Activated T-cell treated with anti-CD3 and anti-CD28 coated beads, Interleukin-2, amount 50 U/mL, for 4 hours (primary cell): ENCODE measurements around the gene CGB5. TPM values are rescaled to one million over a fixed set of nuclear protein-coding genes. Genes with fewer than 3 reads are reported as not detected.
"Not testable (repeated sequence)": the region's sequence is repeated elsewhere in the genome, so short reads cannot be mapped to it uniquely, and the experiment has no call there.

Experiments
- ATAC-seq, 2 donors: fragments of 200-7000 bp; cut with Tn5 transposase; one replicate each; pipeline ENCODE4 v1.10.0; 2021
- DNase-seq: peaks from one replicate; pipeline ENCODE4 v3.0.0-alpha.2; 2020
- H3K27me3 Mint-ChIP-seq: one replicate; pipeline ENCODE4 v1.8.0; 2021; ENCODE audit warnings: low read depth, mixed read lengths
- H3K36me3 Mint-ChIP-seq: one replicate; pipeline ENCODE4 v1.8.0; 2022; ENCODE audit warnings: mixed read lengths; ENCODE audit not compliant: insufficient read depth
- H3K4me1 Mint-ChIP-seq: one replicate; pipeline ENCODE4 v1.8.0; 2021; ENCODE audit warnings: low read depth, mixed read lengths
- H3K4me3 Mint-ChIP-seq: one replicate; pipeline ENCODE4 v1.8.0; 2021; ENCODE audit warnings: mild to moderate bottlenecking, moderate library complexity, mixed read lengths
- H3K9me3 Mint-ChIP-seq: one replicate; pipeline ENCODE4 v1.8.0; 2021; ENCODE audit warnings: mixed read lengths
- total RNA-seq, 3 donors: library from RNA; stranded (reverse); gene quantifications; one replicate each; pipeline ENCODE4 v1.2.1, GENCODE V29; 2021

The CGB5 gene
- total RNA-seq, 3 donors from 2014 or later = not detected

GRCh38 chr19:49036815-49037214, 6.8 kb upstream of the CGB5 start, which contains the start of gene CGB1:
CGB1 (minus strand) TSS chr19:49036895; CDS start chr19:49036711, 184 bp downstream.
- not testable (repeated sequence) for H3K4me1 Mint-ChIP-seq, H3K27me3 Mint-ChIP-seq, H3K9me3 Mint-ChIP-seq, H3K36me3 Mint-ChIP-seq, H3K4me3 Mint-ChIP-seq
- DNase-seq (peak; percentile 40), ATAC-seq (peak; percentile 30 to 56)

- not testable (repeated sequence) for H3K36me3 Mint-ChIP-seq, H3K27me3 Mint-ChIP-seq, ATAC-seq, H3K9me3 Mint-ChIP-seq, H3K4me3 Mint-ChIP-seq, H3K4me1 Mint-ChIP-seq, DNase-seq
Observed at GRCh38 chr19:49038111-49038510, 5.5 kb upstream of the CGB5 start.

DNA sequence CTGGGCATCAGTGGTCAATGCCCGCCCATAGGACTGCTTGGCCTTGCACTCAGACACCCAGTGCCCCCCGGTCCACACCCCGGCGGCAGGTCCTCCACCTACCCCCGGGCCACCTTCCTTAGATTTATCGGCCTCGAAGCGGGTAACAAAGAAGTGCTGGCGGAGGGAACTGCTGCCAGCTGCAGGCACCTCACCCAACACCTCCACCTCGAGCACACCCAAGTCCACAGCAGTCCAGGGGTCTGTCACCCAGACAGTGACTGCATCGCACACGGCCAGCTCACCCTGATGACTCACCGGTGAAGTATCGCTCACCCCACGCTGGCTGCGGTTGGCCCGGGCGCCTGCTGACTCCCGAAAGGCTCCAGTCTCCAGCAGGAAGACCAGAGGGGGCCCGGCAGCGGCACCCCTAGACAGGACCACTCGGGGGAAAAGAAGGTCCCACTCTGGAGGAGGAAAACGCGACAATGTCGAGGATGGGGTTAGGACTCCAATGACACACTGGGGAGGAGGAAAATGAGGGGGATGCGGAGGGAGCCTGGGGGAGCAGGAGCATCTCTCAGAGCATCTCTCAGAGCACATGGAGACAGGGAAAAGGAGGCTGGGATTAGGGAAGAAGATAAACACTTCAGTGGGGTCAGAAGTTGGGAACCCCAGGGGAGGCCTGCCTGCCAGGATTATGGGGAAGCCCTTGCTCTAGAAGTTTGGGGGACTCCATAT, 4.9 kb upstream of the CGB5 start:
- not testable (repeated sequence) for H3K27me3 Mint-ChIP-seq, H3K4me3 Mint-ChIP-seq, ATAC-seq, H3K9me3 Mint-ChIP-seq, H3K36me3 Mint-ChIP-seq, DNase-seq, H3K4me1 Mint-ChIP-seq

DNA sequence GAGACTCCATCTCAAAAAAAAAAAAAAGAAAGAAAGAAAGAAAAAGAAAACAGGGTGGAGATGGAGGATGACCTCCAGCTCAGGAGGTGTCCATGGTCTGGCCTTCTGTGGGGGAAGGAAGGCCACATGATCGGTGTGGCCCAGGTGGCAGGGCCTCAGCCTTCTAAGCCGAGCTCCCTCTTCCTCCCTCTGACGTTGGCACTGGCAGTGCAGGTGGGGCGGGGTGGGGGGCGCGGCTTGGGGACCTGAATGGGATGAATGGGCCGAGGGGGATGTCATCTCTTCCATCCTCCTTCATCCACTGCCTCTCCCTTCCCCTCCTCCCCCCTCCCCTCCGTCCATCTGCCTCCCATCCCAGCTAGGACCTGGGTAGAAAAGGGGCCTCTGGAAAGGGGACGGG, 3.9 kb upstream of the CGB5 start:
- not testable (repeated sequence) for H3K4me3 Mint-ChIP-seq, H3K4me1 Mint-ChIP-seq, H3K36me3 Mint-ChIP-seq, DNase-seq, H3K27me3 Mint-ChIP-seq, ATAC-seq, H3K9me3 Mint-ChIP-seq

- H3K9me3 Mint-ChIP-seq = no peaks in the 10 kb centered on the region
- H3K4me1 Mint-ChIP-seq = no peaks in the 10 kb centered on the region
- H3K27me3 Mint-ChIP-seq = no peaks in the 10 kb centered on the region
- no peak for DNase-seq
- no peak overlapping the region for H3K4me3 Mint-ChIP-seq
- ATAC-seq = no peak
- H3K36me3 Mint-ChIP-seq = no peaks in the 10 kb centered on the region
Observed at GRCh38 chr19:49042177-49042576, 1.5 kb upstream of the CGB5 start.

DNA sequence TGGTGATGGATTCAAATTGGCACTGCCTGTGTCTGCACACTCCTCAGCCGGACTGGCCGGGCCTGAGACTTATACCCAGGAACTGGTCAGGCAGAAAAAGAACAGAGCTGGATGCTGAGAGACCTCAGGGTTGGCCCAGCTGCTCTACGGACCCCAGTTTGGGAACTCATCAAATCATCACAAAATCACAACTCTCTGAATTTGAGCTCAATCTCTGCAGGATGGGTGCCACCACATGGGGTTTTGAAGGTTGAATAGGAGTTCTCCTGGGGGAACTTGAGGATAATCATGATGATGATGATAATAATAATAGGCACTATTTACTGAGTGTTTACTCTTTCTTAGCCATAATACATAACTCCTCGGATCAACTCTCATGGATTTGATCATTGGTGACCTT, 982 bp upstream of the CGB5 start:
- not testable (repeated sequence) for H3K9me3 Mint-ChIP-seq, ATAC-seq, DNase-seq, H3K4me3 Mint-ChIP-seq, H3K4me1 Mint-ChIP-seq, H3K36me3 Mint-ChIP-seq, H3K27me3 Mint-ChIP-seq

DNA sequence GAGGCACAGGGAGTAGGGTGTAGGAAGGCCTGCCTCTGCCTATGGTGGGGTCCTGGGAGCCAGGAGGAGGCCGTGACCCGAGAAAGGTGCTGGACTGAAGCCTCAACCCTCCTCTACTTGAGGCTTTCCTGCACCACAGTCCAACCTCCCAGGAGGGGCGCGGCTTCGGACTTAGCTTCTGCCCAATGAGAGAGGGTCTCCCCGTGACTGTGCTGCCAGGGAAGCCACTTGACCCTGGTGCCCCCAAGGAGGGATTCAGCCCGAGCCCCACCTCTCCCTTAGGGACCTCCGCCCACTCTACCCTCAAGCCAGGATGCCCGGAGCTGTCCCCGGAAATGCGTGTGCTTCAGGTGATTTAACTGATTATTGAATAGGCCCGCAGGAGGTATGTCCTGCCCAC, 5.4 kb downstream of the CGB5 start, which contains the start of gene CGB8:
CGB8 (minus strand) TSS at position 101 of the 400 bp plus-strand sequence. CDS start 372 bp downstream, outside the sequence.
- not testable (repeated sequence) for ATAC-seq, DNase-seq, H3K4me1 Mint-ChIP-seq, H3K36me3 Mint-ChIP-seq, H3K27me3 Mint-ChIP-seq, H3K4me3 Mint-ChIP-seq, H3K9me3 Mint-ChIP-seq

GRCh38 chr19:49049834-49050233, 6.2 kb downstream of the CGB5 start:
- not testable (repeated sequence) for H3K36me3 Mint-ChIP-seq, H3K4me3 Mint-ChIP-seq, DNase-seq, H3K27me3 Mint-ChIP-seq, H3K4me1 Mint-ChIP-seq, H3K9me3 Mint-ChIP-seq, ATAC-seq

DNA sequence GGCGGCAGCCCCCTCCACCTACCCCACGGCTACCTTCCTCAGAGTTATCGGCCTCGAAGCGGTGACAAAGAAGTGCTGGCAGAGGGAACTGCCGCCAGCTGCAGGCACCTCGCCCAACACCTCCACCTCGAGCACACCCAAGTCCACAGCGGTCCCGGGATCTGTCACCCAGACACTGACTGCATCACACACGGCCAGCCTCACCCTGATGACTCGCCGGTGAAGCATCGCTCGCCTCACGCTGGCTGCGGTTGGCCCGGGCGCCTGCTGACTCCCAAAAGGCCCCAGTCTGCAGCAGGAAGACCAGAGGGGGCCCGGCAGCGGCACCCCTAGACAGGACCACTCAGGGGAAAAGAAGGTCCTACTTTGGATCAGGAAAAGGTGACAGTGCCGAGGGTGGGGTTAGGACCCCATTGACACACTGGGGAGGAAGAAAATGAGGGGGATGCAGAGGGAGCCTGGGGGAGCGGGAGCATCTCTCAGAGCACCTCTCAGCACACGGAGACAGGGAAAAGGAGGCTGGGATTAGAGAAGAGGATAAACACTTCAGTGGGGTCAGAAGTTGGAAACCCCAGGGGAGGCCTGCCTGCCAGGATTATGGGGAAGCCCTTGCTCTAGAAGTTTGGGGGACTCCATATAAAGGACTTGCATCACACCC, 6.9 kb downstream of the CGB5 start:
- H3K36me3 Mint-ChIP-seq, ATAC-seq, H3K4me1 Mint-ChIP-seq, H3K27me3 Mint-ChIP-seq, H3K4me3 Mint-ChIP-seq, DNase-seq, H3K9me3 Mint-ChIP-seq: not testable (repeated sequence)

GRCh38 chr19:49056101-49056901, 12.7 kb downstream of the CGB5 start:
- Mint-ChIP-seq H3K9me3 (no peaks in the 10 kb centered on the region), H3K4me3 (peak overlapping the region; percentile 77), H3K4me1 (peaks cover 22% of the 10 kb centered on the region), H3K27me3 (peaks cover 41% of the 10 kb centered on the region), H3K36me3 (no peaks in the 10 kb centered on the region)
- peak; percentile 36 for DNase-seq
- peak; percentile 78 to 81 for ATAC-seq

GRCh38 chr19:49056902-49057596, 13.4 kb downstream of the CGB5 start:
- not testable (repeated sequence) for H3K9me3 Mint-ChIP-seq, DNase-seq, H3K36me3 Mint-ChIP-seq
- Mint-ChIP-seq H3K4me3 (peak overlapping the region; percentile 77), H3K4me1 (peaks cover 22% of the 10 kb centered on the region), H3K27me3 (peaks cover 45% of the 10 kb centered on the region)
- peak in 1 of 2 donors; percentile 6 for ATAC-seq

DNA sequence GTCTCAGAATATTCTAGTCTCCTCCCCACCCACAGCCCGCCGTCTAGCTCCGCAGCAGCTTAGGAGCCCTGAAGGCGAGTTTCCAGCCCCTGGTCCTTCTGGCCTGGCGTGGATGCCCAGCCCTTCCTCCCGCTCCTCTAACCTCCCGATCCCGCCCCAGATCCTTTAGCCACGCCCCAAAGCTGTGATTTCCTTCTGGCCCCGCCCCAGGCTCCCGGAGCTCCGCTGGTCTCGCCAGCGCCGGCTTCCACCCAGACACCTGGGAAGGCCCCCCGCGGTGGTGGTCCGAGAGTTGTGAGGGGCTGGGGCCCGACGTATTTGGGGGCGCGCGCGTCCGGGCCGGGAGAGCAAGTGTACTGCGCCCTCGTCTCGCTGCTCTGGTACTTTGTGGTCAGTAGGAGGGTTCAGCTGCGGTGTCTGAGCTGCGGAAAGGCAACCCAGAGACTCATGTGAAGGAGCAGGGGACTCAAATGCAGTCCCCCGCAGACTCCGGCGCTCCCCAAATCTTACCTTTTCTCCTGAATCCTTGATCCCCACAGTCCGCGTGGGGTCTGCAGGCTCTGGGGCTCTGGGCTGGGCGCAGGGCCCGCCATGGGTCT, 14.1 kb downstream of the CGB5 start, which contains the start of gene CGB7:
CGB7 (minus strand) TSS at position 114 of the 599 bp plus-strand sequence. CDS start 2,374 bp downstream, outside the sequence.
- Mint-ChIP-seq H3K4me3 (peak within 1 kb of the TSS; percentile 77), H3K4me1 (peaks cover 22% of the 10 kb centered on the region), H3K27me3 (peaks cover 45% of the 10 kb centered on the region), H3K36me3 (no peaks in the 10 kb centered on the region), H3K9me3 (no peaks in the 10 kb centered on the region)
- ATAC-seq (peak; percentile 9 to 36), DNase-seq (peak; percentile 33)

- no peaks in the 10 kb centered on the region for H3K36me3 Mint-ChIP-seq
- ATAC-seq = peak in 1 of 2 donors; percentile 39
- H3K27me3 Mint-ChIP-seq = peaks cover 53% of the 10 kb centered on the region
- no peaks in the 10 kb centered on the region for H3K9me3 Mint-ChIP-seq
- no peak for DNase-seq
- H3K4me1 Mint-ChIP-seq = peaks cover 22% of the 10 kb centered on the region
- no peak overlapping the region for H3K4me3 Mint-ChIP-seq
Observed at GRCh38 chr19:49058562-49058961, 14.9 kb downstream of the CGB5 start.
